ENCODE results near the gene FOXP1.

FOXP1 gene

DNA sequence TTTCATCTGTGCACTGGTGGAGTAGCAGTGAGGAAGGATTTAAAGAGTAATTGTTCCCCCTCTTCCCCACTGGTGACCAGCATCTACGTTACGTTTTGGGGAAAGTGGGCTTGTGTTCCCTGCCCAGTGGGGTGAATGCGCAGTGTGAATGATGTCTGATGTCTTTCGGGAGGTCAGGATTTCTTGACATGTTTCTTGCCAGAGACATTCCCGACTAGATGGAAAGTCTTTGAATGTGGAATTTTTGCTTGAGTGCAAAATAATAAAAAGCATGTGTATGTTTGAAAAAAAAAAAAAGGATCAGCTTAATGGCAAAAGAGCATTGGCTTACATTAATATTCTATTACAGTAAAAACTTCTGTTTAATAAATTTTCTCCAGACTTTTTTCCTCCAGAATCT is 632.2 kb downstream of the FOXP1 start:
- no peak overlapping the region for H3K4me3 ChIP-seq (ENCODE audit: low read length)
- H3K9me2 ChIP-seq (replicated peaks; ENCODE audit: control insufficient read depth, low read length), result no peaks in the 10 kb centered on the region
- no peaks in the 10 kb centered on the region for H3K27me3 ChIP-seq (ENCODE audit: control insufficient read depth, low read length)
- no peaks in the 10 kb centered on the region for H3K79me2 ChIP-seq (ENCODE audit: control insufficient read depth, low read length)
- H3K27ac ChIP-seq (ENCODE audit: low read depth, low read length), result no peak overlapping the region
- H3F3A ChIP-seq (ENCODE audit: control insufficient read depth, insufficient read depth), result peaks cover 5% of the 10 kb centered on the region; the same call in 1 of the 2 replicates
- H3K4me2 ChIP-seq (ENCODE audit: low read length), result no peak overlapping the region
- H3K36me3 ChIP-seq (ENCODE audit: control insufficient read depth, low read length), result no peaks in the 10 kb centered on the region
- TF ChIP-seq, protein P1, sequence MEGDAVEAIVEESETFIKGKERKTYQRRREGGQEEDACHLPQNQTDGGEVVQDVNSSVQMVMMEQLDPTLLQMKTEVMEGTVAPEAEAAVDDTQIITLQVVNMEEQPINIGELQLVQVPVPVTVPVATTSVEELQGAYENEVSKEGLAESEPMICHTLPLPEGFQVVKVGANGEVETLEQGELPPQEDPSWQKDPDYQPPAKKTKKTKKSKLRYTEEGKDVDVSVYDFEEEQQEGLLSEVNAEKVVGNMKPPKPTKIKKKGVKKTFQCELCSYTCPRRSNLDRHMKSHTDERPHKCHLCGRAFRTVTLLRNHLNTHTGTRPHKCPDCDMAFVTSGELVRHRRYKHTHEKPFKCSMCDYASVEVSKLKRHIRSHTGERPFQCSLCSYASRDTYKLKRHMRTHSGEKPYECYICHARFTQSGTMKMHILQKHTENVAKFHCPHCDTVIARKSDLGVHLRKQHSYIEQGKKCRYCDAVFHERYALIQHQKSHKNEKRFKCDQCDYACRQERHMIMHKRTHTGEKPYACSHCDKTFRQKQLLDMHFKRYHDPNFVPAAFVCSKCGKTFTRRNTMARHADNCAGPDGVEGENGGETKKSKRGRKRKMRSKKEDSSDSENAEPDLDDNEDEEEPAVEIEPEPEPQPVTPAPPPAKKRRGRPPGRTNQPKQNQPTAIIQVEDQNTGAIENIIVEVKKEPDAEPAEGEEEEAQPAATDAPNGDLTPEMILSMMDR (IDR thresholded peaks at IDR 0.05; ENCODE audit: low read depth, low read length, poor library complexity, severe bottlenecking), result no peak
- no peak for TF ChIP-seq EZH2phosphoT487 (IDR thresholded peaks at IDR 0.05; ENCODE audit: borderline replicate concordance, low read length)
- 0 out of 2 replicates have a peak, but pooled peaks cover 3% of the 10 kb centered on the region for H4K20me1 ChIP-seq (ENCODE audit: control insufficient read depth, insufficient read depth, low read depth, low read length)
- no peaks in the 10 kb centered on the region for H3K9me3 ChIP-seq (ENCODE audit: control insufficient read depth, insufficient read depth, low read length)
- no peaks in the 10 kb centered on the region for H3K4me1 ChIP-seq (ENCODE audit: control insufficient read depth, low read length)

DNA sequence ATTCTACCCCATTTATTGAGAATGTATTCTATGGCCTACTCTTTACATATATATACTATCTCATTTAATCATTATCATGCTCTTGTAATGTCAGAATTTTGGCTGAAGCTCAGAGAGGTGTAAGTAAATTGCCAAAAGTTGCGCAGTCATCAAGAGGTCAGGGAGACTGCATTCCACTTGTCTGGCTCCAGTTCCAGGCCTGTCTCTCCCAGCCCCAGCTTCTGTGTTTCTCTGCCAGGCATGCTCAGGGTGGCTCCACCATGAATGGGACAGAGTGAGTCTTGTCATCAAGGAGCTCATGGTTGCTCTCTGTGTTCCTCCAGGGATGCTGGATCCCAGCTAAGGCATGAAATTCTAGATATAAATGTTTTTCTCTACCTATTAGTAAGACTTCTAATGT is 635.9 kb downstream of the FOXP1 start:
- H3K79me2 ChIP-seq (ENCODE audit: control insufficient read depth, low read length), result no peaks in the 10 kb centered on the region
- H3K36me3 ChIP-seq (ENCODE audit: control insufficient read depth, low read length), result no peaks in the 10 kb centered on the region
- H3K27ac ChIP-seq (ENCODE audit: low read depth, low read length), result no peak overlapping the region
- no peaks in the 10 kb centered on the region for H3K9me2 ChIP-seq (replicated peaks; ENCODE audit: control insufficient read depth, low read length)
- H3K4me3 ChIP-seq (ENCODE audit: low read length), result no peak overlapping the region
- H3K9me3 ChIP-seq (ENCODE audit: control insufficient read depth, insufficient read depth, low read length), result no peaks in the 10 kb centered on the region
- H3K4me2 ChIP-seq (ENCODE audit: low read length), result no peak overlapping the region
- 0 out of 2 replicates have a peak, but pooled peaks cover 3% of the 10 kb centered on the region for H4K20me1 ChIP-seq (ENCODE audit: control insufficient read depth, insufficient read depth, low read depth, low read length)
- 0 out of 2 replicates have a peak, but pooled peaks cover 2% of the 10 kb centered on the region for H3F3A ChIP-seq (ENCODE audit: control insufficient read depth, insufficient read depth)
- no peaks in the 10 kb centered on the region for H3K4me1 ChIP-seq (ENCODE audit: control insufficient read depth, low read length)
- H3K27me3 ChIP-seq (ENCODE audit: control insufficient read depth, low read length), result peaks cover 3% of the 10 kb centered on the region
- TF ChIP-seq, protein P1 (IDR thresholded peaks at IDR 0.05; ENCODE audit: low read depth, low read length, poor library complexity, severe bottlenecking), result no peak
- no peak for TF ChIP-seq EZH2phosphoT487 (IDR thresholded peaks at IDR 0.05; ENCODE audit: borderline replicate concordance, low read length)

DNA sequence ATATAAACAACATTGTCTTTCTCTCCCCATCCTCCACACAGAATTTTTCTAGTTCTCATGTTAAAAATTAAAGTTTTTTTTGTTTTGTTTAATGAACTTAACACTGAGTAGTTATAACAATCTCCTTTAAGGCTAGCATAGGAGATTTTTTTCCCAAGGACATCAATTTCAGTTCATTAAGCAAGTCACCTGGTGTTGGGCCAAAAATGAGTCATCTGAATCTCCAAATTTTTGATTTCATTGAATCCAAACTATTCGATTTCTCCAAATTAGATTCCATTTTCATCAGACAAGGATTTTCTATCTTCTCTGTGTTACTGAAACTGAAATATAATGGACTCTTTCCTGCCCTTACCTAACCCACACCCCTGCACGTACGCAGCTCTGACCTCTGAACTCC is 639.6 kb downstream of the FOXP1 start:
- peaks cover 5% of the 10 kb centered on the region for H3K27me3 ChIP-seq (ENCODE audit: control insufficient read depth, low read length)
- no peaks in the 10 kb centered on the region for H3K9me2 ChIP-seq (replicated peaks; ENCODE audit: control insufficient read depth, low read length)
- TF ChIP-seq, protein P1 (IDR thresholded peaks at IDR 0.05; ENCODE audit: low read depth, low read length, poor library complexity, severe bottlenecking), result no peak
- no peaks in the 10 kb centered on the region for H3K79me2 ChIP-seq (ENCODE audit: control insufficient read depth, low read length)
- no peak overlapping the region for H3K4me2 ChIP-seq (ENCODE audit: low read length)
- H4K20me1 ChIP-seq (ENCODE audit: control insufficient read depth, insufficient read depth, low read depth, low read length), result no peaks in the 10 kb centered on the region
- H3K4me3 ChIP-seq (ENCODE audit: low read length), result no peak overlapping the region
- no peaks in the 10 kb centered on the region for H3F3A ChIP-seq (ENCODE audit: control insufficient read depth, insufficient read depth)
- no peak overlapping the region for H3K27ac ChIP-seq (ENCODE audit: low read depth, low read length)
- H3K4me1 ChIP-seq (ENCODE audit: control insufficient read depth, low read length), result no peaks in the 10 kb centered on the region
- no peaks in the 10 kb centered on the region for H3K36me3 ChIP-seq (ENCODE audit: control insufficient read depth, low read length)
- H3K9me3 ChIP-seq (ENCODE audit: control insufficient read depth, insufficient read depth, low read length), result no peaks in the 10 kb centered on the region
